ENCODE data around the gene PDX1.

PDX1 gene

DNA sequence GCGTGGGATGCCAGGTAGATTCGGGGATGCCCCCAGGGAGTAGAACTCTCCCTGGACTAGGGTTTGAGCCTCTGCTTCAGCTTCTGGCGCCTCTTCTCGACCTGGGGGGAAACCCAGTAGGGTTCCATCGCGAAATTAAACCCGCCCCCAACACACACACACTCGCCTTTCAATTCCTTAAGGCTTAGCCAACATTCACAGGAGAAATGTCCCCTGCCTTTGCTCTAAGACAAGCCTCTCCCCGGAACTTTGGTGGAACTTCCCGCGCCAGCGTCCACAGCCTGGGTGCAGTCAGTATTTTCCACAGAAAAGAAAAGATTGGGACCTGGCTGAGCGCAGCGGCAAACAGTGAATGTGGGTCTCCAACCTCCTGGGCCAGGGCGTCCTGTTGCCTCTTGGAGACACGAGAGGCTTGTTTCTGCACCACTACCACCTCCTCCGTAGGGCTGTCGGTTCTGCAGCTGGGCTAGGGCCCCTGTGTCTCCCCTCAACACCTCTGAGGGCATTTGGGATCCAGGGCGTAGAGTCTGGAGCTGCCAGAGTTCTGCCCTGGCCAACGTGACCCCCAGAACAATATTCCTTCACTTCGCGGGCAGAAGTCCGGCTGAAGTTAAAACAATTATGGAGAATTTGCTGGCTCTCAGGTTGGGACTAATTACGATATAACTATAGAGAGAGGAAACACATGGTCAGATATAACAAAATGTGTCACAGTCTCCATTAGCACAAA, 3.2 kb downstream of the PDX1 start:
- no peak for DNase-seq

DNA sequence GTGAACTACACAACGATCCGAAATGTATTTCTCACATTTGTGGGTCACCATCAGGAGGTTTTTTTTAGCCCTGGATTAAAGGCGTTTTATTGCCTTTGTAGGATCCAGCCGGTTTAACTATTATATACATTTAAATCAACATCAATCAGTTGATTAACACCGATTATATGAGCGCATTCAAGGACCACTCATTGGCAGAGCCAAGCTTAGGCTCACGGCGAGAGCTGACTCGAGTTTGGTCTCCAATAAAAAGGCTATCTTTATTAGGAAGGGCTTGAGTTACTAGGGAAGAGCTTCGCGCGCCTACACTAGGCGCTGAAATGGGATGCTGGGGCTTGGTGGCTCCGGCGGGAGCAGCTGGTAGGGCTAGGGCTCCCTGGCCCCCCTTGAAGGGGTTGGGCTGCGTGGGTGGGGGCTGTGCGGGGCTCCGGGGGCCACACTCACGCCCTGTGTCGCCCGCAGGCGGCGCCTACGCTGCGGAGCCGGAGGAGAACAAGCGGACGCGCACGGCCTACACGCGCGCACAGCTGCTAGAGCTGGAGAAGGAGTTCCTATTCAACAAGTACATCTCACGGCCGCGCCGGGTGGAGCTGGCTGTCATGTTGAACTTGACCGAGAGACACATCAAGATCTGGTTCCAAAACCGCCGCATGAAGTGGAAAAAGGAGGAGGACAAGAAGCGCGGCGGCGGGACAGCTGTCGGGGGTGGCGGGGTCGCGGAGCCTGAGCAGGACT, 4.2 kb downstream of the PDX1 start:
- DNase-seq, result no peak

DNA sequence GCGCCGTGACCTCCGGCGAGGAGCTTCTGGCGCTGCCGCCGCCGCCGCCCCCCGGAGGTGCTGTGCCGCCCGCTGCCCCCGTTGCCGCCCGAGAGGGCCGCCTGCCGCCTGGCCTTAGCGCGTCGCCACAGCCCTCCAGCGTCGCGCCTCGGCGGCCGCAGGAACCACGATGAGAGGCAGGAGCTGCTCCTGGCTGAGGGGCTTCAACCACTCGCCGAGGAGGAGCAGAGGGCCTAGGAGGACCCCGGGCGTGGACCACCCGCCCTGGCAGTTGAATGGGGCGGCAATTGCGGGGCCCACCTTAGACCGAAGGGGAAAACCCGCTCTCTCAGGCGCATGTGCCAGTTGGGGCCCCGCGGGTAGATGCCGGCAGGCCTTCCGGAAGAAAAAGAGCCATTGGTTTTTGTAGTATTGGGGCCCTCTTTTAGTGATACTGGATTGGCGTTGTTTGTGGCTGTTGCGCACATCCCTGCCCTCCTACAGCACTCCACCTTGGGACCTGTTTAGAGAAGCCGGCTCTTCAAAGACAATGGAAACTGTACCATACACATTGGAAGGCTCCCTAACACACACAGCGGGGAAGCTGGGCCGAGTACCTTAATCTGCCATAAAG, 4.8 kb downstream of the PDX1 start:
- no peak for DNase-seq

DNA sequence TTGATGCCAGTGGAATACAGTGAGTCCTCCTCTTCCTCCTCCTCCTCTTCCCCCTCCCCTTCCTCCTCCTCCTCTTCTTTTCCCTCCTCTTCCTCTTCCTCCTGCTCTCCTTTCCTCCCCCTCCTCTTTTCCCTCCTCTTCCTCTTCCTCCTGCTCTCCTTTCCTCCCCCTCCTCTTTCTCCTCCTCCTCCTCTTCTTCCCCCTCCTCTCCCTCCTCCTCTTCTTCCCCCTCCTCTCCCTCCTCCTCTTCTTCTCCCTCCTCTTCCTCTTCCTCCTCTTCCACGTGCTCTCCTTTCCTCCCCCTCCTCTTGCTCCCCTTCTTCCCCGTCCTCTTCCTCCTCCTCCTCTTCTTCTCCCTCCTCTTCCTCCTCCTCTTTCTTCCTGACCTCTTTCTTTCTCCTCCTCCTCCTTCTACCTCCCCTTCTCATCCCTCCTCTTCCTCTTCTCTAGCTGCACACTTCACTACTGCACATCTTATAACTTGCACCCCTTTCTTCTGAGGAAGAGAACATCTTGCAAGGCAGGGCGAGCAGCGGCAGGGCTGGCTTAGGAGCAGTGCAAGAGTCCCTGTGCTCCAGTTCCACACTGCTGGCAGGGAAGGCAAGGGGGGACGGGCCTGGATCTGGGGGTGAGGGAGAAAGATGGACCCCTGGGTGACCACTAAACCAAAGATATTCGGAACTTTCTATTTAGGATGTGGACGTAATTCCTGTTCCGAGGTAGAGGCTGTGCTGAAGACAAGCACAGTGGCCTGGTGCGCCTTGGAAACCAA, 5.6 kb downstream of the PDX1 start:
- no peak for DNase-seq

DNA sequence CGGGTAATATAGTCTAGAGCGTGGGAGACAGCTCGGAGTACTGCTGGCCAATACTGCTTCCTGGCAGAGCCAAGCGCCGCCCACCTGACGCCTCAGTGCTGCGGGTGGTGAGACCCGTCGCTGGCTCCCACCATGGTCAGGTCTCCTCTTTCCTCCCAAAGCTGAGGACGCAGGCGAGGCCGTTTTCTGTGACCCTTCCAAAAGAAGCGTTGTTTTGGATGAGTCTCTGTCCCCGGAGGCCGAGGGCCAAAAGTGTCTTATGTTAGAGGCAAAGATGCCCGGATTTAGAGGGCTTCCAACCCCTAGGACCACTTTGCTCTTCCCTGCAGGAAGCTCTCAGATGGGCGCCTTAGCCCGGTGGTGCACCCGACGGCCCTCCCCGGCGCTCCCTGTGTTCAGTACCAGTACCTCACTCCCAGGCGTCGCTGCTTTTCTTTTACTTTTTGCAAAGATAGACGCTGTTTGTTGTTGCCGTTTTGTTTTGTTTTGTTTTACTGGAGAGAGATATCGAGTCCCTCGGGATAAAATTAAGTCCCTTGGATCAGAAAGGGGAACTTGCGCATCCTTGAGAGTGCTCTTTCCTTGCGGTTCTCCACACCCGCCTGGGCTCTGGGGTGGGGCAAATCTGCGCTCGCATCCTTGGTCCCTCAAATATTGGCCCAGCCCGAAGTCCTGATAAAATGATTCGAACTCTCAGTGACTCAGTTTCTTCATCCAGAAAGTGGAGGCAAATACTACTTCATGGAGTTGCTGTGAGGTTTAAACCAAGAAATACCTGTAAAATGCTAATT, 7.0 kb downstream of the PDX1 start:
- no peak for DNase-seq

DNA sequence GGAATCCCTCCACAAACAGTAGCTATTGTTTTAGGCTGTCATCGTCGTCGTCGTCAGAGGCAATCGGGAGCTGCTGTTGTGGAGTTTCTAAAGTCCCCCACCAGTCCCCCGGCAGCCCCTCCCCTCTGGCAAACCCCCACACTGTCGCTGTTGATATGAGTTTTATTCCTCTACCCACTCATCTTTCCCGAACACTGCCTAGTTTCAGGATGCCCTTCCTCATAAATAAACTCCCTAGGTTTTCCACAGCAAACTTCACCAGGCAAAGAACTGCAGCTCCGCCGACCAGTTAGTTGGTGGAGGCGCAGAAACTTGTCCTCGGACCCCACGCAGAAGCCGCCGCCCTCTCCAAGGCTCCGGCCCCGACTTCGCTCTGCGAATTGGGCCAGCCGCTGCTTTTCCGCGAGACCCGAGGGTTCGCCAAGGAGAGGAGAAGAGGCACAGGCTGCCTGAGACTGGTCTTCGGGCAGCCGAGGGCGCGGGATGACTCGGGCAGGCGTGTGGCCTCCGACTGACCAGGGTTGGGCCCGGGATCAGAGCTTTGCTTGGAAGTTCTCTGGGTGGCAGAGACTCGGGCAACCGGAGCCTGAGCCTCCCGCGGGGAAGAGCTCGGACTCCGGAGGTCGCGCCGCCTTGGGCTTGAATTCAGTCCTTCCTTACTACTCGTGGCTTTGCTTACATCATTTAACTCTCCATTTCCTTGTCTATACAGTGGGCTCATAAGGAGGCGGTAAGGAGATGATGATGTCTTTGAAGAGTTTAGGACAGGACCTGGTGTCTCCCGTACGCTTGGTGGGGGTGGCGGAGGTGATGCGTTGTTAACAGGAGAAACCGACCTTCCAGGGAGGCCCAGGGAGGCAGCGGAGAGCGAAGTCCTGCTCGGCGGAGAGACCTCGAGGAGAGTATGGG, 7.9 kb downstream of the PDX1 start:
- no peak for DNase-seq

DNA sequence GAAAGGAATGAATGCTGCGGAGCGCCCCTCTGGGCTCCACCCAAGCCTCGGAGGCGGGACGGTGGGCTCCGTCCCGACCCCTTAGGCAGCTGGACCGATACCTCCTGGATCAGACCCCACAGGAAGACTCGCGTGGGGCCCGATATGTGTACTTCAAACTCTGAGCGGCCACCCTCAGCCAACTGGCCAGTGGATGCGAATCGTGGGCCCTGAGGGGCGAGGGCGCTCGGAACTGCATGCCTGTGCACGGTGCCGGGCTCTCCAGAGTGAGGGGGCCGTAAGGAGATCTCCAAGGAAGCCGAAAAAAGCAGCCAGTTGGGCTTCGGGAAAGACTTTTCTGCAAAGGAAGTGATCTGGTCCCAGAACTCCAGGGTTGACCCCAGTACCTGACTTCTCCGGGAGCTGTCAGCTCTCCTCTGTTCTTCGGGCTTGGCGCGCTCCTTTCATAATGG, 8.6 kb downstream of the PDX1 start:
- DNase-seq, result no peak

DNA sequence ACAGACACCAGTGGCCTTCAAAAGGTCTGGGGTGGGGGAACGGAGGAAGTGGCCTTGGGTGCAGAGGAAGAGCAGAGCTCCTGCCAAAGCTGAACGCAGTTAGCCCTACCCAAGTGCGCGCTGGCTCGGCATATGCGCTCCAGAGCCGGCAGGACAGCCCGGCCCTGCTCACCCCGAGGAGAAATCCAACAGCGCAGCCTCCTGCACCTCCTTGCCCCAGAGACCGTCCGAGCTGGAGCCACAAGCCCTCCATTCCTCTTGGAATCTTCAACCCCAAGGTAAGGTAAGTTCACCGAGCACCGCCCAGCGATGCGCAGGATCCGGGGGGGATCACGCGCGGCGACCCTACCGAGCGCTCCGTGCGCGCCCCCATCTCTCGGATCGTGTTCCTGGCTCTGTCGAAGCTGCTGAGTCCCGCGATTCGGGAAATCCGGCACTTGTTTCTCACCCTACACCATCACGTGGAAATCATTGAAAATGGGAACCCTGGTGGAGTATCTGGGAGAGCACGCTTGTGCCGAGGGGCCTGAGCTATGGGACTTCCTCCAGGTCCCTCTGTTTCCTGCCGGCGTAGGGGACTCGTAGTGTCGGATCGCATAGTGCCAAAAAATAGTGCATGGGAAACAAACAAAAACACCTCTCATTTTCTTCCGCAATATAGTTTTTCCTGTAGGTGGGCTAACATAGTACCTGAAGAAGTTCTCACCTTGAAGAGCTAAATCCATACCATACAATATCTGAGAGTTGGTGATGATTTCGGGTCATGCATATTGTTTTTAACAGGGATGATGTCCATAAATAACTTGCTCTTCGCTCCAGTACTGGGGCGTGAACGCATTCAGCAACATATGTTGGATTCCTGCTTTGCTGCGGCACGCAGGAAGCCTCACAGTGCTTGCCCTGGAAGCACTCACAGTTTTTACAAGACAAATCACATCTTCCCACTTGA, 9.3 kb downstream of the PDX1 start:
- DNase-seq, result no peak

DNA sequence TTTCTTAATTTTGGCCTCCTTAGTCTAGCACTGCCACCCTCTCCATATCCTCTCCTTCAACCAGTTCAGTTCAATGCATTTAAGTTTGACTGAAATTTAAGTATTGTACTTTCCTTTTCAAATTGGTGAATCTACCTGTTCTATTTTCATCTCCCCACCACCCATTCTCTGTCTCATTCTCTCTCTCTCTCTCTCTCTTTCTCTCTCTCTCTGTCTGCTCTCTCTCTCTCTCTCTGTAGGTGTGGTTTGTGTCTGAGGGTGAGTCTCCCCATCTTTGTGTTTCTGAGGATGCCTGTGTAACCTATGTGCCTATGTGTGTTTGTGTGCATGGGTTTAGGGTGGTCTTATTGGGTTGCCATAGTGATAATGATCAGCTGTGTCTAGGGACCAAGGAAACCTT, 10.1 kb downstream of the PDX1 start:
- no peak for DNase-seq

DNA sequence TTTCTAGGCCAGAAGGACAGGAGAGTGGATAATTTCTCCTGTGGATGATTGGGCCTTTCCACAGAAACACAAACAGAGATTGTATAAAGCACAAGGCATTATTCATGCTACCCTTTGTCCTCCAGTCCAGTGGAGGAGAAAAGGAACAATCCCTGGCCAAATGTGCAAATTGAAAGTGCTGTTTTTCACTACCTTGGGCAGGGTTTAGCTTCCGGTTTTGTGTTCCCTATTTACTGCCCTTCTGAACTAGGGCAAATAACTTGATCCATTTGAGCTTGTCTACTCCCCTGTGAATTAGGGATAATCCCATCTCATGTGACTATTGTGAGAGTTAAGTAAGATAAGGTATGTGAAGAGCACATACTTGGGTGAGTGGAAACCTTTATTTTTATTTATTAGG, 13.3 kb downstream of the PDX1 start:
- no peak for DNase-seq

DNA sequence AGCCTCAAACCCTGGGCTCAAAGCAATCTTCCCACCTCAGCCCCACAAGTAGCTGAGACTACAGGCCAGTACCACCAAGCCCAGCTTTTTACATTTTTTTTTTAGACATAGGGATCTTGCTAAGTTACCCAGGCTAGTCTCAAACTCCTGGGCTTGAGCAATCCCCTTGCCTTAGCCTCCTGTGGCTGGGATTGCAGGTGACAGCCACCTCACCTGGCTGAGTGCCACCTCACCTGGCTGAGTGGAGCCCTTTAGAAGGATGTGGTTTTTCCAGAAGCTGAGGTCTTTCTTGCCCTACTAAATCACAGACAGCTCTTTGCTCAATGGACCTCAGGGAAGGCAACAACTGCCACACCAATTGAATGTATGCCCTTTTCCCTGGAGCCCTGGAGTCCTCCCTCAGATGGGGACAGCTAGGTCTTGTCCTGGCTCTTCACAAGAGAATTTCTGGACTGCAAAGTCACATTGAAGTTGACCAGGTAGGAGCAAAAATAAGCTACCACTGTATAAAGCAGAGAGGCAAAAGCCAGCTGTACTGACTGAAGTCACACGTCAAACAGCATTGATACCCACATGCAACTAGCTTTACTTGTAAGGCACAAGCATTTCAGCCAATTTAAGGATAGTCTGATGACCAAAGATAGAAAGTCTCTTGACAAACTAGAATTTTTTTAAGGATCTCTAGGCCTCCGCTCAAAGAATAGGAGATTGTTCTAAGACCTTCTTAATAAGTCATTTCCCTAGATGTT, 14.0 kb downstream of the PDX1 start:
- DNase-seq, result no peak

DNA sequence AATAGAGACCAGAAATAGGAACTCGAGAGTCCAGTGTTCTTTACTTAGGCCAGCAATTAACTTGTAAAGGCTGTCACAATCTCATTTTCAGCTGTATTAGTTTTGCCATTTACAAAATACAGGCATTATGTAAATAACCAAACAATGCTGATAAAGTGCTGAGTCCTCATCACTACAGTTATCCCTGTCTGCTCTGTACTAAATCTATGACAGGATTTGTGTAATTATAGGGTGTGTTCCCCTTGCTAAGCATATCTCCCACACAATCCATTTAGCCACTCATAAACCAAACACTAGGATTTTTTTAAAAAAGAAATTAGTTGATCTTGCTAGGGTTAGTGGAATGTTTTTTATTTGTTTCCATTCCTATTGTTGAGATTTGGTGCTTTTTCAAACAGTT, 23.2 kb downstream of the PDX1 start:
- DNase-seq, result no peak

DNA sequence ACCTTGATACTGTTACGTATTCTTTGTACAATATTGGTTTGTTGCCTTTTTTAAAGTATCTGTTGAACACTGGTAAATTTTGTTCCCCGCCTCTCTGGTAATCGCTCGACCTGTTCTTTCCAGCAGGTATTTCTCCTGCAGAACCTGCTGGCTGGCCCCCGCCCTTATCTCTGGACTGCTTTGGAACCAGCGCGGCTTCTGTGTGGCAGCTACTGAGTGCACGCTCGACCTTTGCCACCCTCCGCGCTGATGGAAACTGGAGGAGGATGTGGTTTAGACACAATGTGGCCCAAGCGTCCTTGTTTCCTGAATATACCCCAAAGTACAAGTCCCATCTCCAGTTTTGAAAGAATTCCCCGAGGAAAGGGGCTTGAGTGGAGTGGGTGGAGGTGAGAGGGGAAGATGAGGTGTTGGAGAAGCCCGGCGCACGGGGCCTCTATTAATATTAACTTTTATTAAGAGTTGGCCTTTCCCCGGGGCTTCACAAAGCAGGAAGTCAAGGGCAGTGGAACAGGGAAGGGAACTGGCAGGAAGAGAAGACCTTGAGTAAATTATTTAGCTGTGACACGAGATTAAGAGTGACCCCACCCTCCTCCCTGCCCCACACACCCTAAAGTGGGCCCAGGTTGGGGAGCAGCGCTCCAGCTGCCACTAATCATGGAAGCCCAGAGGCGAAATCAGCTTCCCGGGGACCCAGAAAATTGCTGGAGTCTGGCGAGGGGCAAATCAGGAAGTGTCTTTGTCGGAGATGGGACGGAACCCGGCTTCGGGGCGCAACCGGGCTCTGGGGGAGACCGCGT, 33.3 kb downstream of the PDX1 start:
- no peak for DNase-seq

DNA sequence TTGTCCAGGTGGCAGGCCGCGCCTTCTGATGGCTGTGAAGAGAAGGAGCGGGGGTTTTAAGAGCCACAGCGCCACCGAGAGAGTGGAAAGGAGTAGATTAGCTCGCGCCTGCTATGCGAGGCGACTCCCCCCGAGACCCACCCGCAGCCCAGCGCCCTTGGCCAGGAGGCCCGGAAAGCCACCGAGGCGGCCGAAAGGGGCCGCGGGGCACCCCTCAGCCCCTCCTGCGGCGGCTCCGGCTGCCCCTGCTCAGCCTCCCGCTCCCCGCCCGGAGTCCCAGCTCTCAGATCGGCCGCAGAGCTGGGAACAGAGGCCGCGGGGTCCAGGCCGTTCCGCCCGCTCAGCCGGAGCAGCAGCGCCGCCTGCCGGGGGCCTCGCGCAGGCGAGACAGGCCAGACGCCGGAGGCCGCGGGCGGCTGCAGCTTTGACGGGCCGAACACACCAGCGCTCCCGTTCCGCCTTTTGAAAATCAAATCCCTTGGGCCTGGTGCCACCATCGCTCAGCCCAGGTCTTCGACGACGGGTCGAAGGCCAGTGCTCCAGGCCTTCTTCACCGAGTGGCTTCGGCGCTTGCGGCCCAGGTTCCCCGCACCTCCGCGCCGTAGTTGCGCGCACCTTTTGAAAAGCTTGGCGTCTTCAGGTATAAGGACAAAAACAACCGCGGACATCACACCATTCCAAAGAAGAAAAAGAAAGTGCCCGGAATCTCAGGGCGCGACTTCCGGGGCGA, 34.0 kb downstream of the PDX1 start:
- peak in 1 of 2 donors; percentile 61 for DNase-seq

DNA sequence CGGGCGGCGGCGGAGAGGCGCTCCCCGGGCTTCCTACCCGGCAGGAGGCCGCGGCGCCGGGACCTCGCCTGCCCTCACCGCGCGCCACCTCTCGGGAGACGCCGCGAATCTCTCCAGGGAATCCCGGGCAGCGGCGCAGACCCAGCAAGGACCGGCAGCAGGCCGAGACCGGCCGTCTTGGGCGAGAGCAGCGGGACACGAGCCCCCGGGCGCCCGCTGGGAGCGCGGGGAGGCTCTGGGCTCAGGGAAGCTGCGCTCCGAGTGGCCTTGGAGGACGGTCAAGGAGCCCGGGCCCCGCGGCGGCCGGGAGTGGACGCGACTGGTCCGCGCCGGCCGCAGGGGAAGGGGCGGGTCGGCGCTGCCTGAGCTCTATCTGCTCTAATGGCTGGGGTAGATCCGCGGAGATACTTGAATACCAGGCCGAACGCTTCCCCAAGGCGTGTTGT, 34.6 kb downstream of the PDX1 start:
- DNase-seq, result no peak

DNA sequence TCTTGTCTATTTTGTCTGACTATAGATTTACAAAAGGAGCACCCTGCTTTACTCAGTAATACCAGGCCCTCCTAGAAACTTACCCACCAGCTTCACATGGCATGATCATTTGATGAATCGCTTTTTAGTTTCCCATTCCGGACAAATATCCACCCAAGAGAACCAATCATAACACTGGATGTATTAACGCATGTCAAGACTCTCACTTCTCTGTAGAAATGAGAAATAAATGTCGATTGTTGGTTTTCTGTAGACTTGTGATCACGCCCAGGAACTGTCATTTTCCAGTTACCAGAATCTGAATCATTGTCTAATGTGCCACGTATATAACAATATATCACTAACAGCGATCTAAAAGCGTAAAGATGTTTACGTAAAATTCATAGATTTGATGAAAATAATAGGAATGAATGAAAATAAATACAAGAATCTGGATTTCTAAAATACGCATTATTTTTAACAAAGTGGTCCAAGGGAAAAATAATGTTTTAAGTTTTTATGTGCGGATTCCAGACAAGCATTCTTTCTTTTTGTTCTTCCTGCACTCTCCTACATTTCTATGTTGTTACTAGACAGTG, 35.3 kb downstream of the PDX1 start:
- no peak for DNase-seq

DNA sequence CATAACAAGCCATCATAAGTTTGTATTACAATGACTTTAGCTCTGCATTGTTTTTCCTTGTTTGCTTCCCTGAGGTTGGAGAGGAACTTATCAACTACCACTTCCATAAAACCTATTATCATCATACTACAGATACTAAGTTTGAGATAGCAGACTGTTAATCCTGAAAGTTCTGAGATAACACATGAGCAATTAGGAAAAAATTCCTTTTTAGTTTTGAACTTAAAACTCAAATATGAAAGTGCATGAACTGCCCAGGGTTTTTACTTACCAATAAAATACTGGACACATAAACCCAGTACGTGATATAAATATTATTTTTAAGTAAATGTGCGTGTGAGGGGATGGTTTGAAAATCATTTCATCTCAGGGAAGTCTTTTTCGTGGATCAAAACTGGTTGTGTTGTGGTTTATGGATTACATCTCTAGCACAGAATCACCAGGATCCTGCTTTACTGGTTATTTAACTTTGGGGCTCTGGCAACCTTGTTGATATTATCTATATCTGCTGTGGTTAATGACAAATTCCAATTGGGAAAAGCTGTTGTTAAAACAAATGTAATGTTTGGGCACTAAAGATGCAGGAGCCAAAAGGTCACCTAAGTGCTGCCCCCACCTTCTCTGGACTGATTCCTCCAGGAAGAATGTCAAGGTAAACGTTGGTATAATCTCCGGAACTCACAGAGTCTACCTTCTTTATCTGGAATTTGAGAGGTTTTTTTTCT, 36.9 kb downstream of the PDX1 start:
- no peak for DNase-seq

Data from bone marrow (tissue), 2 donors.